ENCODE results near the gene HIPK2. TPM values are rescaled to one million over a fixed set of nuclear protein-coding genes. Genes with fewer than 3 reads are reported as not detected.
"Not testable (repeated sequence)": the region's sequence is repeated elsewhere in the genome, so short reads cannot be mapped to it uniquely, and the experiment has no call there.

The HIPK2 gene
- total and polyA plus RNA-seq, 5 donors, result 72.1 to 131 (median 96.1) TPM

DNA sequence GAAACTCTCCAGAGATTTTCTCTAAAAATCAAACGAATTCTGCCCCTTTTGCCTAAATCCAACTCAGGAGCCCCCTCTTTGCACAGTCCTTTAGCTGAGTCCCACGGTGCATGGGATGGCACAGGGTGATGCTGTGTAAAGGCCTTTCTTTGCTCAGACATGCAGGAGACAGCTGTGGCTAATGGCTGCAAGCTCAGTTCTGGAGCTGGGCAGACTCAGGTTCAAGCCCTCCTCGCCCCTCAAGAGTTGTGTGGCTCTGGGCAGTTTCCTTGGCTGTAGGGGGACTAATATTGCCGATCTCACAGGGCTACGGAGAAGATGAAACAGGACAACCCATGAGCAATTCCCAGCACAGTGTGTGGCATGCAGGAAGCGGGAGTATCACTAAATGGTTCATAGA is 211.7 kb downstream of the HIPK2 start:
- no peak overlapping the region for H3K4me3 ChIP-seq (ENCODE audit: low read length)
- no peak overlapping the region for H3K27ac ChIP-seq (ENCODE audit: low read length)
- no peaks in the 10 kb centered on the region for H3K9me3 ChIP-seq (ENCODE audit: control insufficient read depth, low read length)
- DNase-seq (no peak), ATAC-seq (no peak)
- H3K4me1 ChIP-seq (ENCODE audit: control insufficient read depth, insufficient read depth, low read length), result no peaks in the 10 kb centered on the region
- WGBS, result 83% methylated on average over 6 of the region's 6 CpGs
- intact Hi-C loops (cut with DNase I), result no loop called here
- no peaks in the 10 kb centered on the region for H3K27me3 ChIP-seq (ENCODE audit: control insufficient read depth, insufficient read depth)

DNA sequence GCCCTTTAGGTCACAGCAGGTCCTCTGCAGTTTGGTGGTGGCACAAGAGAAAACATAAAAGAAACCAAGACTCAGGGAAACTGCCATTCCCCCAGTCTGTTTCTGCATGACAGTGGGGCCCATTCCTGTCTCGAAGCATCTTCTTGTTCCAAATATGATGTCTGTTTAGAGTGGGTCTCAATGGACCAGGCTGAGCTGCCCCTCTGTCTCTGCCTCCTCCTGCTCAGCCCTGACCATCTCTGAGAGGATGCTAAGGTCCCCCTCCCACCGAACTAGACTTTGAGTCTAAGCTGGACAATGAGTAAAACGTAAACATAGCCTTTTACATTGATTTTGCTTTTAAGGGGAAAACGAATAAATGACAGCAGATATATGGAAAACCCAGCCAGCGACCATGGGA is 213.9 kb downstream of the HIPK2 start:
- intact Hi-C loops (cut with DNase I), result no loop called here
- no peak for DNase-seq
- no peak for ATAC-seq
- Histone ChIP-seq H3K27me3 (ENCODE audit: control insufficient read depth, insufficient read depth) (no peaks in the 10 kb centered on the region), H3K27ac (ENCODE audit: low read length) (no peak overlapping the region), H3K4me1 (ENCODE audit: control insufficient read depth, insufficient read depth, low read length) (no peaks in the 10 kb centered on the region), H3K4me3 (ENCODE audit: low read length) (no peak overlapping the region), H3K9me3 (ENCODE audit: control insufficient read depth, low read length) (no peaks in the 10 kb centered on the region)
- 94% methylated on average over 5 of the region's 5 CpGs for WGBS

- no peaks in the 10 kb centered on the region for H3K9me3 ChIP-seq (ENCODE audit: control insufficient read depth, low read length)
- 61% methylated on average over 13 of the region's 13 CpGs for WGBS
- DNase-seq, result peak in 1 of 3 donors; percentile 10
- H3K4me1 ChIP-seq (ENCODE audit: control insufficient read depth, insufficient read depth, low read length), result no peaks in the 10 kb centered on the region
- intact Hi-C loops (cut with DNase I), result no loop called here
- H3K27ac ChIP-seq (ENCODE audit: low read length), result no peak overlapping the region
- H3K27me3 ChIP-seq (ENCODE audit: control insufficient read depth, insufficient read depth), result no peaks in the 10 kb centered on the region
- peak in 1 of 2 donors; percentile 17 for ATAC-seq
- no peak overlapping the region for H3K4me3 ChIP-seq (ENCODE audit: low read length)
These were observed 214.7 kb downstream of the HIPK2 start for GRCh38 chr7:139562961-139563565.

DNA sequence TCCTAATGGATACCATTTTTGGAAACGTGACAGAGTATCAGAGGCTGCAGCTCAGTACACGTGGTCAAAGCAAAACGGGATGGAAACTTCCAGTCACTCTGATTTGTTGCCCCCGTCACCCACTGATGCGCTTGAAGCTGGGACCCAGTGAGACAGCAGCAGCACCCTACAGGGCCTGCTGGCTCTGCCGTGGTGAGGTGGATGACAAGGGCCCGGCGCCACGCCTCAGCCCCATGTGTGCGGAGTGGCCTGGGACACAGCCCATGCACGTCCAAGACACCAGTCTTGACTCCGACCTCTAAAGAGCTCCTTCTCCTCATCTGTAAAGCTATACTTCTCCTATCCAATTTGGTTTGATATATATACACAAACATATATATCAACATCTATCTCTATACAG is 215.3 kb downstream of the HIPK2 start:
- Histone ChIP-seq H3K27ac (ENCODE audit: low read length) (no peak overlapping the region), H3K4me3 (ENCODE audit: low read length) (no peak overlapping the region), H3K27me3 (ENCODE audit: control insufficient read depth, insufficient read depth) (no peaks in the 10 kb centered on the region), H3K4me1 (ENCODE audit: control insufficient read depth, insufficient read depth, low read length) (no peaks in the 10 kb centered on the region), H3K9me3 (ENCODE audit: control insufficient read depth, low read length) (no peaks in the 10 kb centered on the region)
- peak in 1 of 3 donors; percentile 25 for DNase-seq
- WGBS, result 94% methylated on average over 12 of the region's 12 CpGs
- no peak for ATAC-seq
- intact Hi-C loops (cut with DNase I), result no loop called here

DNA sequence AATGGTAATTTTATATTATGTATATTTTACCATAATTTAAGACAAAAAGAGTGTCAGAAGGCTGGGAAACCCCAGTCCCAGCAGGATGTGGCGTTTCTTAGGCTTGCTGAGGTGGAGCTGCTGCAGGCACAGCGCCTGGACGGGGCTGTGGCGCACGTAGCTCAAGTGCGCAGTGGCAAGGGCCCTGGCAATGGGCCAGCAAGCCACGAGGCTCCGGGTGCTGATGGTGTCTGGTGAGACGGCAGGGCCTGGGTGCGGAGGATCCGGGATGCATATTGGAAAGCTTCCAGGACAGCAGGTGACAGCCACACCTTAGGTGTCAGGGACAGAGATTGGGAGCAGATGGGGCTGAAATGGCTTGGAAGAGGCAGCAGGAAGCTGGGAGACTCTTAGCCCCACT is 217.1 kb downstream of the HIPK2 start:
- H3K4me1 ChIP-seq (ENCODE audit: control insufficient read depth, insufficient read depth, low read length), result no peaks in the 10 kb centered on the region
- no peaks in the 10 kb centered on the region for H3K9me3 ChIP-seq (ENCODE audit: control insufficient read depth, low read length)
- no peak overlapping the region for H3K27ac ChIP-seq (ENCODE audit: low read length)
- no peak overlapping the region for H3K4me3 ChIP-seq (ENCODE audit: low read length)
- DNase-seq, result peak in 2 of 3 donors; percentile 68 to 72
- no peaks in the 10 kb centered on the region for H3K27me3 ChIP-seq (ENCODE audit: control insufficient read depth, insufficient read depth)
- peak; percentile 56 to 72 for ATAC-seq
- intact Hi-C loops (cut with DNase I), result no loop called here
- 75% methylated on average over 11 of the region's 11 CpGs for WGBS

GRCh38 chr7:139560199-139560598 is 217.6 kb downstream of the HIPK2 start:
- 83% methylated on average over 2 of the region's 2 CpGs for WGBS
- no peaks in the 10 kb centered on the region for H3K9me3 ChIP-seq (ENCODE audit: control insufficient read depth, low read length)
- no peak overlapping the region for H3K27ac ChIP-seq (ENCODE audit: low read length)
- intact Hi-C loops (cut with DNase I), result no loop called here
- no peaks in the 10 kb centered on the region for H3K27me3 ChIP-seq (ENCODE audit: control insufficient read depth, insufficient read depth)
- no peak for ATAC-seq
- H3K4me1 ChIP-seq (ENCODE audit: control insufficient read depth, insufficient read depth, low read length), result no peaks in the 10 kb centered on the region
- H3K4me3 ChIP-seq (ENCODE audit: low read length), result no peak overlapping the region
- no peak for DNase-seq

DNA sequence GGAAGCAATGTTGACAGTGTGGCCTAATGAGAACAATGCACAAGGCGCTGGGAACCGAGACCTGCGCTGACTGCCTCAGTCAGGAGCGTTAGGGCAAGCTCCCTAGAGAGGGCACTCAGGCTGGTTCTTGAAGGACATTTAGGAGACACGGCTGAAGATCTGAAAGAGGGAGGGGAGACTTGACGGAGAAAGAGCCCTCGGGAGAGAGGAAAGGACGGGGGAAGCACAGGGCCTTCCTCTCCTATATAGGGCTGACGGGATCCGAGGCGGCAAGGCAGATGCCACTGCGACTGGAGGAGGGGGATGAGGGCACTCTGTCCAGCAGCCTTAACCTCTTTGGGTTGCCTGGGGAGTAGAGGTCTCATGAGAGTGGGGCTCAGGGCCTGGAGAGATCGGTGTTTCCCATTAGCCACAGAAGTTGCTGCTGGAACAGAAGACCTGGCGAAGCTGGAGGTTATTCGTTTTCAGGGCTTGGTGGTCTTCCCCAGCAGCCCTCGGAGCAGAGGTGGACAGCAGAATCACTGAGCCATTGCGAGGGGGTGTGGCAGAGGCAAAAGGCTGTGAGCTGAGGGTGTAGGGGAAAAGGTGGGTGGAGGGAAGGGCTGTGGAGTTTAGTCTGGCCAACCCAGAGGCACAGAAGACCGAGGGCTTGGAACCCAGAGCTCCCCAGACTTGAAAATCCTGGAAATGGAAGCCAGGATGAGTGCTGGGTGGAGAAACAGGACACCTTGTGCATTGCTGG is 218.3 kb downstream of the HIPK2 start:
- WGBS, result 82% methylated on average over 18 of the region's 18 CpGs
- ATAC-seq (peak; percentile 38 to 42), DNase-seq (no peak)
- Histone ChIP-seq H3K4me3 (ENCODE audit: low read length) (no peak overlapping the region), H3K9me3 (ENCODE audit: control insufficient read depth, low read length) (no peaks in the 10 kb centered on the region), H3K27ac (ENCODE audit: low read length) (no peak overlapping the region), H3K27me3 (ENCODE audit: control insufficient read depth, insufficient read depth) (no peaks in the 10 kb centered on the region), H3K4me1 (ENCODE audit: control insufficient read depth, insufficient read depth, low read length) (no peaks in the 10 kb centered on the region)
- intact Hi-C loops (cut with DNase I), result no loop called here

- Histone ChIP-seq H3K4me3 (ENCODE audit: low read length) (no peak overlapping the region), H3K27me3 (ENCODE audit: control insufficient read depth, insufficient read depth) (no peaks in the 10 kb centered on the region), H3K4me1 (ENCODE audit: control insufficient read depth, insufficient read depth, low read length) (no peaks in the 10 kb centered on the region), H3K9me3 (ENCODE audit: control insufficient read depth, low read length) (no peaks in the 10 kb centered on the region), H3K27ac (ENCODE audit: low read length) (no peak overlapping the region)
- no peak for DNase-seq
- 71% methylated on average over 8 of the region's 8 CpGs for WGBS
- ATAC-seq, result no peak
- intact Hi-C loops (cut with DNase I), result no loop called here
These were observed 219.8 kb downstream of the HIPK2 start for GRCh38 chr7:139557857-139558581.

DNA sequence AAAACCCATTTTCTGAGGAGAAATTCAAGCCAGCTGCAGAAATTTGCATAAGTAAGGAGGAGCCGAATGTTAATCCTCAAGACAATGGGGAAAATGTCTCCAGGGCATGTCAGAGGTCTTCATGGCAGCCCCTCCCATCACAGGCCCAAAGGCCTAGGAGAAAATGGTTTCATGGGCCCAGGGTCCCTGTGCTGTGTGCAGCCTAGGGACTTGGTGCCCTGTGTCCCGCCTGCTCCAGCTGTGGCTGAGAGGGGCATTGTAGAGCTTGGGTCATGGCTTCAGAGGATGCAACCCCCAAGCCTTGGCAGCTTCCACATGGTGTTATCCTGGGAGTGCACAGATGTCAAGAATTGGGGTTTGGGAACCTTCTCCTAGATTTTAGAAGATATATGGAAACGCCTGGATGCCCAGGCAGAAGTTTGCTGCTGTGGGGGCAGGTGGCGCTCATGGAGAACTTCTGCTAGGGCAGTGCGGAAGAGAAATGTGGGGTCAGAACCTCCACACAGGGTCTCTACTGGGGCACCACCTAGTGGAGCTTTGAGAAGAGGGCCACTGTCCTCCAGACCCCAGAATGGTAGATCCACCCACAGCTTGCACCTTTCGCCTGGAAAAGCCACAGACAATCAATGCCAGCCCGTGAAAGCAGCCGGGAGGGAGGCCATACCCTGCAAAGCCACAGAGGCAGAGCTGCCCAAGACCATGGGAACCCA is 223.7 kb downstream of the HIPK2 start:
- DNase-seq; H3K4me1 ChIP-seq (ENCODE audit: control insufficient read depth, insufficient read depth, low read length); H3K27ac ChIP-seq (ENCODE audit: low read length); intact Hi-C loops (cut with DNase I); ATAC-seq; H3K27me3 ChIP-seq (ENCODE audit: control insufficient read depth, insufficient read depth); H3K9me3 ChIP-seq (ENCODE audit: control insufficient read depth, low read length); H3K4me3 ChIP-seq (ENCODE audit: low read length): not testable (repeated sequence)
- WGBS, result 87% methylated on average over 8 of the region's 8 CpGs

- DNase-seq, result no peak
- Histone ChIP-seq H3K9me3 (ENCODE audit: control insufficient read depth, low read length) (no peaks in the 10 kb centered on the region), H3K27me3 (ENCODE audit: control insufficient read depth, insufficient read depth) (no peaks in the 10 kb centered on the region), H3K27ac (ENCODE audit: low read length) (no peak overlapping the region), H3K4me1 (ENCODE audit: control insufficient read depth, insufficient read depth, low read length) (no peaks in the 10 kb centered on the region), H3K4me3 (ENCODE audit: low read length) (no peak overlapping the region)
- intact Hi-C loops (cut with DNase I), result no loop called here
- ATAC-seq, result no peak
- 92% methylated on average over 5 of the region's 5 CpGs for WGBS
These were observed 229.3 kb downstream of the HIPK2 start for GRCh38 chr7:139548302-139549028.

All from right cardiac atrium (tissue), 5 donors.